ENCODE measurements around the gene ATP8B3.

DNA sequence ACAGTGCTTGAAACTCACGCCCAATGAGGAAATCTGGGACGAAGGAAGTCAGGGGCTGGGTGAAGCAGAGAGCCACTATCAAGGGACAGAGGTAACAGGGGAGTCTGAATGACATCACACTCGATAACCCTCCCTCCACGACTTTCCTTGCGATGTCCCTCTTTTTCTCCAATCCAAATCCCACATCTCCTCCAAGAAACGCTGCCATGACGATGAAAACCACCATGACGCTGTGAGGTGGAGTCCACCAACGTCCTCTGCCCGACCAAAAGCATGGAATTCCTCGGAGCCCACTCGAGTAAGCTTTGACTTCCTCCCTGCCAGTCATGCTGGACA is 35.2 kb upstream of the ATP8B3 start:
- TF ChIP-seq EP300 (IDR thresholded peaks at IDR 0.05) (no peak), POLR2A (IDR thresholded peaks at IDR 0.05) (no peak), POLR2AphosphoS5 (IDR thresholded peaks at IDR 0.05) (no peak)
- TF ChIP-seq, protein P1, sequence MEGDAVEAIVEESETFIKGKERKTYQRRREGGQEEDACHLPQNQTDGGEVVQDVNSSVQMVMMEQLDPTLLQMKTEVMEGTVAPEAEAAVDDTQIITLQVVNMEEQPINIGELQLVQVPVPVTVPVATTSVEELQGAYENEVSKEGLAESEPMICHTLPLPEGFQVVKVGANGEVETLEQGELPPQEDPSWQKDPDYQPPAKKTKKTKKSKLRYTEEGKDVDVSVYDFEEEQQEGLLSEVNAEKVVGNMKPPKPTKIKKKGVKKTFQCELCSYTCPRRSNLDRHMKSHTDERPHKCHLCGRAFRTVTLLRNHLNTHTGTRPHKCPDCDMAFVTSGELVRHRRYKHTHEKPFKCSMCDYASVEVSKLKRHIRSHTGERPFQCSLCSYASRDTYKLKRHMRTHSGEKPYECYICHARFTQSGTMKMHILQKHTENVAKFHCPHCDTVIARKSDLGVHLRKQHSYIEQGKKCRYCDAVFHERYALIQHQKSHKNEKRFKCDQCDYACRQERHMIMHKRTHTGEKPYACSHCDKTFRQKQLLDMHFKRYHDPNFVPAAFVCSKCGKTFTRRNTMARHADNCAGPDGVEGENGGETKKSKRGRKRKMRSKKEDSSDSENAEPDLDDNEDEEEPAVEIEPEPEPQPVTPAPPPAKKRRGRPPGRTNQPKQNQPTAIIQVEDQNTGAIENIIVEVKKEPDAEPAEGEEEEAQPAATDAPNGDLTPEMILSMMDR (IDR thresholded peaks at IDR 0.05) = no peak
